ENCODE measurements around the gene WBP11.
"Not testable (repeated sequence)": the region's sequence is repeated elsewhere in the genome, so short reads cannot be mapped to it uniquely, and the experiment has no call there.

WBP11 gene

DNA sequence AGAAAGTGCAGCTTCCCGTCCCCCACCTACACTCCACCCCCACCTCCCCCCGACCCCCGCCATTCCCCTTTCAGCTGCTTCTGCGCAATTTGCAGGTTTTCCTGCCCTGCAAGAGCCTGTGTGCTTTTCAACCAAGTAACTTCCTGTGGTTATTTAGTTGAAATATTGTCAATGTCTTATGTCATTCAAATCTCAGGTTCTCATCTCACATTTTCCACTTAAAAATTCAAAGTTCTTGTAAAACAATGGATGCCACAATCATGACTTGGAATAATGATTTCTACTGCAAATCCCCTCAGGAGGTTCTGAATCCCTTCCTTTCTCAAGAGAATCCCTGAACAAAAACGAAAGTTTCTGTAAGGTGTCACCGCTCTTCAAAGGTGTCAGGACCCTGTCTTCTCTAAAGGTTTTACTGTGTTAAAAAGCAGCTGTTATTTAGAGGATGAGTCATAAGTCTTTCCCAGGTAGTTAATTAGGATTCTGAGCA, 31.6 kb downstream of the WBP11 start:
- DNase-seq: no peak

DNA sequence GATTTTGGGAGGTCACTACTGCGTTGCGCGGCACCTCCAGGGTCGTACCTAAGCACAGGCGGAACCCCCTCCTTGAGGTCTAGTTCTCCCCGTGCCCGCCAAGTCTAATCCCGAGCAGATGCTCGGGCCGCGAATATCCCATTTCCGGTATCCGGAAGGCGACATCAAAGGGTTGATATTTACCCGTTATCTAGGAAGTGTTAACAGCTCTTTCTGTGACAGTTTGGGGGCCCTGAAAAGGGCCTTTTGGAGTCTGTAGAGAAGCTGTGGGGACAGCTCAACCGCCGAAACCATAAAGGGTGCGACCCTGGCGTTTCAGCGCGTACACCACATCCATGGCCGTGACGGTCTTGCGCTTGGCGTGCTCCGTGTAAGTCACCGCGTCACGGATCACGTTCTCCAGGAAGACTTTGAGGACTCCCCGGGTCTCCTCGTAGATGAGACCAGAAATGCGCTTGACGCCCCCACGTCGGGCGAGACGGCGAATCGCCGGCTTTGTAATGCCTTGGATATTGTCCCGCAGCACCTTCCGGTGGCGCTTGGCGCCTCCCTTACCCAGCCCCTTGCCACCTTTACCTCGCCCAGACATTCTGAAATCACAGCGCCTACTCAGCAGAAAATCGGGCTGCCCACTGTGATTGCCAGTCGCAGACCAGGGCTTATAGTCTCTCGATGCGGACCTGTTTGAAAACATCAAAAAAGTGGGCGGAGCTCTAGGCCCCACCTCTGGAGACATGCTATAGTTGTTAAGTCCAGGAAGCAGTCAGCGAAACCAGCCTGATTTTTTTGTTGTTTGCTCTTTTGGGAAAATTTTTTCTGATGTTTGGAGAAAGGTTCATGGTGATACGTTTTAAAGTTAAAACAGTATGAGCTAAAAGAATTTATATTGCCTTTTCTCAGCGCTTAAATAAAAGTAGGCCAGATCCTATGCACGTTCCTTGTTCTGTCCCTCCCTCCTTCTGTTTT, 32.5 kb downstream of the WBP11 start:
- DNase-seq: peak; percentile 92

- DNase-seq: peak; percentile 91
Measured at GRCh38 chr12:14769969-14770495, 33.2 kb downstream of the WBP11 start.

DNA sequence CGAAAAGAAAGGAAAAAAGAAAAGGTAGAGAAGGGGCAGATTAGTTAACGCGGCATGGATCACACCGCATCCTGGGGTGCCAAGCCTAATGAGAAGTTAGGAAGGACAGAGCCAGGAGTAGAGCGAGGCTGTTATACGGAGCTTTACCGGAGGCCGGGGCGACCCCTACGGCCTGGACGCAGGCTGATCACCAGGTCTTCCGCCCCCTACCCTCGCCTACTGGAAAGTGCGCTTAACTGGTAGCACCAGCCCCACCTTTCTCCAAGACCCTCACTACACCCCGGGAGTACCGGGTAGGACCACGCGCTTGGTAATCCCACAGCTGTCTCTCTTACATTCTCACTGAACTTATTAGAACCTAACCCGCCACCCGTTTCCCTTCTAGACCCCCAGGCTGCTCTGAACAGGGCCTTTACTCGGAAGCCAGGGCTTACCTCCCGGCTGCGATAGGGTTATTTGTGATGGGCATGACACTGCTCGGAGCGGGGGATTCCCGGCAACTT, 33.8 kb downstream of the WBP11 start:
- no peak for DNase-seq

GRCh38 chr12:14768823-14769405, 34.4 kb downstream of the WBP11 start:
- peak; percentile 58 for DNase-seq

DNA sequence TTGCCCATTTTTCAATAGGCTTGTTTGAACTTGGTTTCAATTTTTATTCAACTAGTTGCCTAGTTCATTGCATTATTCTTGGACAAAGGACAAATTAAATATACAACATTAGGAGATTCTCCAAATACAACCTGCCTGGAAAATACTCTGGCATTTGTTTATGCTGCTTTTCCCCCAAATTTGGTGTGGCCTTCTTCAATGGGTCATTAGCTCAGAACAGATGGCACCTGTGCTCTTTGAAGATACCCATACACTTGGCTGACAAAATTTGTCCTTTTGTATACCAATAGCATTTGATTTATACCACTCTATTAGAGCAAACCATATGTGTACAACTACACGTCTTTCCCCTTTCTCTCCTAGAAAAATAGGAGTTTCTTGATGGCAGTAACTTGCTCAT, 35.7 kb downstream of the WBP11 start:
- DNase-seq: no peak

DNA sequence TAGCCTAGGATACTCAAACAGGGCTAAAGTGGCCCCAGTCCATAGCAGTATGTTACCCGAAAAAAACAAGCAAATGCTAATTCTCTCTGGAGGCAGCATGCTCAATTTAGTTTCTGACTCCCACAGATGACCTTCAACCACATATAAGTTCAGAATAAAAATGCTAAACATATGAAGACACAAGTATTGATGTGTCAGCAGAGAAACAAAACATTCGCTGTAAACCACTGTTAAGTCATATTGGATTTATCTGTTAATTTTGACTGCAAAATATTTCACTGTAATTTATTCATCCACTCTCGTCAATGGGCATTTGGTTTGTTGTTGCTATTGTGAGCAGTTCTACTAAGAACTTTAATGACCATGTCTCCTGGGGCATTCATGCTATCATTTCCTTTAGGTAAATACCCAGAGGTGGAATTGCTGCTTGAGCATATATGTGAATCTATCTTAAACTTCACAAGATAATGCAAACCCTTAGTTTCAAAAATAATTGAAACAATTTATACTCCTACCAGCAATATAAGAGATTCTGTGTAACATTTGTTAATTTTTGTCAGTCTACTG, 36.5 kb downstream of the WBP11 start:
- DNase-seq: no peak

DNA sequence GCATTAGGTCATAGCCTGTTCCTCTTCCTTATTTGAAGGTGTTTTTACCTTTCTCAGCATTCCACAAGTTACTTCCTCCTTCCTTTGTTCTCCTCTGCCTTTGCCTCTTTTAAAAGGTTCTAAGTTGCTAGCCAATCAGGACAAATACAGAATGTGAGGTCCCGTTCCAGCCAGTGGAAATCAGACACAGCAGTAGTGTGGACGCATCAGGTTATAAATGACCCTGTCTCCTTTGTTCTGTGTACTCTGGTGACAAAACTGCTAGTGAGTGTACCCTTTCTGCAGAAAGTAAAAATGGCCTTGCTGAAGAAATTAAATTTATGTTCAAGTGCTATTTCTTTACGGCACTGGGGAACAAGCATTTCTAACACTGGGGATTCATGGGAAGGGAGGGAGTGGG, 37.3 kb downstream of the WBP11 start:
- DNase-seq: not testable (repeated sequence)

- DNase-seq: no peak
Measured at GRCh38 chr12:14765398-14765797, 37.9 kb downstream of the WBP11 start.

DNA sequence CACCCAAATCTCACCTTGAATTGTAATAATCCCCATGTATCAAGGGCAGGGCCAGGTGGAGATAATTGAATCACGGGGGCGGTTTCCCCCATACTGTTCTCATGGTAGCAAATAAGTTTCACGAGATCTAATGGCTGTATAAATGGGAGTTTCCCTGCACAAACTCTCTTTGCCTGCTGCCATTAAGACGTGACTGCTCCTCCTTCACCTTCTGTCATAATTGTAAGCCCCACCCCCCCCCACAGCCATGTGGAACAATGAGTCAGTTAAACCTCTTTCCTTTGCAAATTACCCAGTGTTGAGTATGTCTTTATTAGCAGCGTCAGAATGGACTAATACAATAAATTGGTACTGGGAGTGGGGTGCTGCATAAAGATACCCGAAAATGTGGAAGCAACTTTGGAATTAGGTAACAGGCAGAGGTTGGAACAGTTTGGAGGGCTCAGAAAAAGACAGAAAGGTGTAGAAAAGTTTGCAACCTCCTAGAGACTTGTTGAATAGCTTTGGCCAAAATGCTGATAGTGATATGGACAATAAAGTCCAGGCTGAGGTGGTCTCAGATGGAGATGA, 43.5 kb downstream of the WBP11 start:
- not testable (repeated sequence) for DNase-seq

DNA sequence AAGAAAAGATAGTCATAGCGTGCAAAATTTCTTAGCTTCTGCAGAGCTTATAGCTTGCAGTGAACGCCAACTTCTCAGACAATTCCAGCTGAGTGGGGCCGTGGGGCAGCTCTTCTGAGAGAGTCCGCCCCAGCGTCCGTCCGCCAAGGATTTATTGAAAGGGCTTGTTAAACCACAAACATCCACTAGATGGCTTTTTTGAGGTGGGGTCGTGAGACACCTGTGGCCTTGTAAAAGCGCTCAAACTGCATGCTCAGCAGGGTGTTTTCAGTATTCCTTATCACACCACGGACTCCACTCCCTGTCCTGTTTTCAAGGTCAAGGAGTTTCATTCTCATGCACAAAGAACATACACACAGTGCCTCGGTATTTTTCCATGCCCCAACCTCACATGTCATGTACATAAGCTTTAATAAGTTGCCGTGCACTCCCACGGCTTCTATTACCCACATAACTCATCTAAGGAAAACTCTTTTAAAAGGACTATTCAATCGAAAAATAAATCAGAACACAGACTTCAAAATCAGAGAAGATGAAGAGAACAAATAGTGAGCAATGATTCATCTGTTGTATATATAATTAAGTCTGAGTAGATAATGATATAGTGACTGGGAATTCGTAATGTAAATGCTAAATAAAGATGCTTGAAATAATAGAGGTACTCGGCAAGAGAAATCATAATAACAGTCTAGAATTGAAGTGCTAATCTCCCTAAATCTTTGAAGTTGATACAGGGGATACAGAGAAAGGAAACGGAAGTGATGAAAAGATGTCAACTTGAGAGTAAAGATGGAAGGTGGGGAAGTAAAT, 46.7 kb downstream of the WBP11 start:
- DNase-seq: no peak

DNA sequence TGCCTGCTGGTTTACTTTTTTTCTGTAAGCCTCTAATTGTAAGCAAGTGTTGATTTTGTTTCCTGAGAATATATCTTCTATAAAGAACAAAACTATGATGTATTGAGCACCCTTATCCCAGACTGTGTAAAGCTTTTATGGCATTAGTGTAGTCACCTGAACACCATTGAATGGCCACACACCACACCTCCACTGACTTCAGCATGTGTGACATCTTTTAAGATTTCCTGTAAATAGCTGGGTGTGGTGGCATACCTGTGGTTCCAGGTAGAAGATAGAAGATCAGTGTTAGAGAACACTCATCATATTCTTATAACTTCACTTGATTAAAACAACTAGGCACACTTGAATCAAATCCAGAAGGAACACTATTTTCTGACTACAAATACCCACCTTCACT, 51.3 kb downstream of the WBP11 start:
- no peak for DNase-seq

- DNase-seq: no peak
Measured at GRCh38 chr12:14743061-14743460, 60.2 kb downstream of the WBP11 start.

DNA sequence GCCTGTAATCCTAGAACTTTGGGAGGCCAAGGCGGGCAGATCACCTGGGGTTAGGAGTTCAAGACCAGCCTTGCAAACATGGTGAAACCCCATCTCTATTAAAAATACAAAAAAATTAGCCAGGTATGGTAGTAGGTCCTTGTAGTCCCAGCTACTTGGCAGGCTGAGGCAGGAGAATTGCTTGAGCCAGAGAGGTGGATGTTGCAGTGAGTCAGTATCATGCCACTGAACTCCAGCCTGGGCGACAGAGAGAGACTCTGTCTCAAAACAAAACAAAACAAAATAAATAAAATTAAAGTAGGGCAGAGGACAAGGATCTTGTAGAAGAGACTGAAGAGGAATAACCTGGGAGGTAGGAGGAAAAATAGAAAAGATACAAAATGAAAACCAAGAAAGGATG, 61.3 kb downstream of the WBP11 start:
- no peak for DNase-seq

- no peak for DNase-seq
Measured at GRCh38 chr12:14741153-14741552, 62.1 kb downstream of the WBP11 start.

DNA sequence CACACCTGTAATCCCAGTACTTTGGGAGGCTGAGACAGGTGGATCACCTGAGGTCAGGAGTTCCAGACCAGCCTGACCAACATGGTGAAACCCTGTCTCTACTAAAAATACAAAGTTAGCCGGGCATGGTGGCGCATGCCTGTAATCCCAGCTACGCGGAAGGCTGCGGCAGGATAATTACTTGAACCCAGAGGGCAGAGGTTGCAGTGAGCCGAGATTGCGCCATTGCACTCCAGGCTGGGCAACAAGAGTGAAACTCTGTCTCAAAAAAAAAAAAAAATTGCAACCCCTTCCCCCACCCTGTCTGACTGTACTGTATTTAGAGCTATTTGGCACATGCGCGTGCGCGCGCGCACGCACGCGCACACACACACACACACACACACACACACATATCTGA, 66.8 kb downstream of the WBP11 start:
- not testable (repeated sequence) for DNase-seq

Measured in activated CD4-positive, CD25-positive, alpha-beta regulatory T cell treated with anti-CD3 and anti-CD28 coated beads, Interleukin-2, amount 50 U/mL, for 72 hours (primary cell).